ENCODE data around the gene GPR37.

GRCh38 chr7:124779194-124779593 lies 13.6 kb upstream of the GPR37 start:
- no peak for TF ChIP-seq CTCF (IDR thresholded peaks at IDR 0.05)
- TF ChIP-seq POLR2AphosphoS5 (IDR thresholded peaks at IDR 0.05; ENCODE audit: insufficient read depth in 1 of 2, low read depth in 1 of 2) = no peak
- no peak for TF ChIP-seq POLR2A (IDR thresholded peaks at IDR 0.05)

Data from vagina (tissue), 2 donors.